ENCODE measurements around the gene CRYM.

DNA sequence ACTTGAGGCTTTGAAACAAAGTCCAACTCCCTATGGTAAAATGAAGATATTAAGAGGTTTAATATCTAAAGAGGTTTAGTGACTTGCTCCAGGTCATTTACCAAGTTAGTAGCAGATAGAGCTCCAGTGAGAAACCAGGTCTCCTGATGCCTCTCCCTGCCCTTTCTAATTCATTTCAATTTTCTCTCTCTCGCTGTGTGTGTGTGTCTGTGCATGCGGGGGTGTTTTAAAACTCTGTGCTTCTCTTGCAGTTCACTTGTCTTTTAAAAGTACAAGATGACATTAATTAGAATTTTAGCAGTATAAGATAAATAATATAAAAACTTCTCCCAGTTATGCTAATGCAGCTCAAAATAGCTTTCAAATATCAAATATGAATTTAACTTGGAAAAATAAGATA, 58.5 kb downstream of the CRYM start:
- TF ChIP-seq POLR2AphosphoS5 (IDR thresholded peaks at IDR 0.05; ENCODE audit: low read depth, low read length), result no peak
- no peak for TF ChIP-seq POLR2A (IDR thresholded peaks at IDR 0.05; ENCODE audit: low read depth, low read length)
